Hematopoietic multipotent progenitor cell treated with erythropoietin and hydrocortisone succinate and interleukin-3 and kit ligand, for 17 days (in vitro differentiated cells): ENCODE data around the gene IRX4.
"Not testable (repeated sequence)": the region's sequence is repeated elsewhere in the genome, so short reads cannot be mapped to it uniquely, and the experiment has no call there.

ENCODE experiments used
- DNase-seq: peaks from one replicate; pipeline ENCODE4 v3.0.0-alpha.2; 2015; ENCODE audit warnings: low spot score

IRX4 gene

DNA sequence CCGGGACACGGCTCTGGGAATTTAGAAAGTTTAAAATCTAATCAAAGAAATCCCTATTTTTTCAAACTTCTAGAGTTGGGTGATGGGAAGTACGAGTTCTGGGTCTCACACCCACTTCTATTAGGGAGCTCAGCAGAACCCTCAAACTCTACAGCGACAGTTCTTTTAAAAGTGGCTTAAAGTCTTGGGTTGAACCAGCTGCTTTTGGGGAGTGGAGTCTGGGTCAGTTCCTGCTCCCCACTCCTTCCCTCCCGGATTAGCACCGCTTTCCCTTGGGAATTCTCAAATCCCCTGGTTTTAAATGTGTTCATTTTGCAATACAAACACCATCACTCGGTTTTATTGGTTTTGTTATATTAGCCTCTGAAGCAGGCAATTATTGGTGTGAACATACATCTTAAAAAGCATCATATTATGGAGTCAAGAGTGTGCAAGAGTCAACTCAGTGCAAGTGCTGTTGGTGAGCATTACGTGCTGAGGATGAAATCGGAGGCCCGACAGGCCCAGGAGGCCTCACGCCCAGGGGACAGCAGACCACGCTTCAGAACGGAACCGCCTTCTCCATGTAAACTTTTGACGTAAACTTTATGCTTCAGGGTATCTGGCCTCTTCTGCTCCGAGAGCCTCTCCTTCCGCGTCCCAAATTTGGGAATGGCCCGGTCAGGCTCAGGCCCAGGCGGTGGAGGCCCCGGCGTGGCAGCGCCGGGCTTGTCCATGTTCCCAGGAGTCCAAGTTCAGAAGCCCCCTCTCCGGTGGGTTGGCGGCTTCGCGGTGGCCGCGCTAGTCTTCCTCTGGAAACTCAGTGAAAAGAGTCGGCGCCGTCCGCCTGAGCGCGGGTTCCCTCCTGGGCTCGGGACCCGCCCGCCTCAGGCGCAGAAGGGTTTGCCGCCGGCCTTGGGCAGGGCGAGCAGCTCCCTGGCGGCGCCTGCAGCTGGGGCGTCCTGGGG, 5.3 kb downstream of the IRX4 start:
- no peak for DNase-seq

DNA sequence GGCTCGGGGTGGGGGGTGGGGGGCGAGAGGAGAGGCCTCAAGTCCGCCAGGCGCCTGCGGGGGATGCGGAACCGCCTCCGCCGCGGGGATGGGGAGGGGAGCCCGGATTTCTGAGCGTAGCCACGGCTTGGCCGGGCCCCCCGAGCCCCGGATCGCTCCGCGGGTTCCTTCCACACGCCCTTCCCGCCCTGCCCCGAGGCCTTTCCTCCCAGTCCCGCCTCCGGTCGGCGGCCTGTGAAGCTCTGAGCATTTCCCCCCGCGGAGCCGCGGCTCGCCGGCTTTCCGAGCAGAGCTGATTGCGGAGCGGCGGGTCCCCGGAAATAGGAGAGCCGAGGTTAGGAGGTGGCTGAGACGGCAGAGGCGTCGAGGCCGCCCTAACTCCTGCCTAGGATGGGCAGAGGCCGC, 6.1 kb downstream of the IRX4 start:
- no peak for DNase-seq

DNA sequence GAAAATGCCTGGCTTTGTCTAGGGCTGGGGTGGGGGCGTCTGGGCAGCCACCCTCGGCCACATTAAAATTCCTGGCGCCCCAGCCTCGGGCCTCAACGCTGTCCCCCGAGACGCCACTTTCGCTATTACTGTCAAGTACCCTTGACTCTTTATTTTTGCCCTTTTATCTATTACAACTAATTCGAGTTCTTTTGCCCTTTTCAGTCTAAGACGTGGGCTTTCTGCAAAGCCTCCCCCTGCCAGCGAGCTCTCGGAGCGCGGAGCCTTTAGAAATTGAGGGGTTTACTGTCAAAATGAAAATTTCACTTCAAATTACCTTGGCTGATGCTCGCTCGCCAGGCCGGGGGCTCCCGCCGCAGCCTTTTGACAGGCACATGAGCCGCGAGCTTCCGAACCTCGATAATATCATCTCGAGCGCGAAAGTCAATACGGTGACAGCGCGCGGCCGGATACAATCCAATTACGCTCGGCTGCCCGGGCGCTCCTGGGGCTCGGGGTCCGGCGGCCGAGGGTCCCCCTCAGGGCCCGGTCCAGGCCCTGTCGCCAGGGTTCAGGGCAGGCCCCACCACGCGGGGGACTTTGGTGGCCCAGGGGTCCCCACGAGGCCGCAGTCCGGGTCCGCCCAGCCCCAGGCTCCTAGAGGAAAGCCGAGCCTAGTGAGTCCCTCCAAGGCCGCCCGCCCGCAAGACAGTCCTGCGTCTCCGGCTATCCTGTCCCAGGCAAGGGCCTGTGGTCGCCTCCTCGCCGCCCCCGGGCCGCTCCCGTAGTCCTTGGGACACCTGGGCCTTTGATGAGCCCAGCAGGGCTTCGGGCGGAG, 6.7 kb downstream of the IRX4 start:
- DNase-seq = no peak

DNA sequence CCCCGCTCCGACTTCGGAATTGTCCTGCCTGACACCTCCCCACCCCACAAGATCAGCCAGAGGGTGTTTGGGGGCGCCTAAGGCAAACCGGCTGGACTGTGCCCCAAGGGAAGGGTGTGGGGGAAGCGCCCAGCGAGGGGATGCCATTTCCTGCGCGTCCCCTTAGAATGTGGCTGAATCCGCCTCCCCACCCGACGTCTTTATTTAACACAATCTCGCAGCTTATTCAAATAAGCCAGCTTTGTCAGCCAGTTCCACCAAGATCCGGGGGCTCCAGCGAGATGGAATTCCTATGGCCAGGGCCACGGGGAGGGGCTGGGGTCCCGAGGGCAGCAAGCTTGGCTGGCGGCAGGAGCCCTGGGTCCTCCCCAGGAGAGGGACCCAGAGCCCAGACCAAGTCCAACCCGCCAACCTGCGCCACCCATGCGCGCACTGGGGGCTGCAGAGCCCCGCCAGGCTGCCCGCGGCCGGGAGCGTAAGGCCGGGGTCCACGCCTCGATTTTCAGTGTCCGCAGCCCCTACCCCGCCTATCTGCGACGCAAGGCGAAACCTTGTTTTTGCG, 7.4 kb downstream of the IRX4 start:
- DNase-seq = no peak

DNA sequence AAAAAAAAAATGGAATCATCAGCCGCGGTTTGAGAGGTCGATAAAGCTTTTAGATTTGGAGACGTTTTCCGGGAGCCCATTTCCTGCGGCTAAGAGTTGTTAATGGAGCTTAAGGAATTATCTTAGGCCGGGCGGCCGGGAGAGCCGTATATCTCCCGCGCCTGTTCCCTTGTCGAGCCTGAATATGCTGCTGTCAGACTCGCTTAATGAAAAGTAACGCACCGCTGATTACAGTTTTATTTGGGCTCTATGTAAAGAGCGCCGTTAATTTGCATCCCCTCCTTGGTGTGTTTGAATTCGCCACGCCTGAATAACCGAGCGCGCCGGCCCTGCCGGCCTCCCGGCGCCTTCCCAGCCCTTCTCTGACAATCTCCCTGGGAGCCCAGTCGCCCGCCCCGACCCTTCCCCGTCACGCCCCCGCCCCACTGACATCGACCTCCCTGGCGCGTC, 7.9 kb downstream of the IRX4 start:
- DNase-seq = no peak

DNA sequence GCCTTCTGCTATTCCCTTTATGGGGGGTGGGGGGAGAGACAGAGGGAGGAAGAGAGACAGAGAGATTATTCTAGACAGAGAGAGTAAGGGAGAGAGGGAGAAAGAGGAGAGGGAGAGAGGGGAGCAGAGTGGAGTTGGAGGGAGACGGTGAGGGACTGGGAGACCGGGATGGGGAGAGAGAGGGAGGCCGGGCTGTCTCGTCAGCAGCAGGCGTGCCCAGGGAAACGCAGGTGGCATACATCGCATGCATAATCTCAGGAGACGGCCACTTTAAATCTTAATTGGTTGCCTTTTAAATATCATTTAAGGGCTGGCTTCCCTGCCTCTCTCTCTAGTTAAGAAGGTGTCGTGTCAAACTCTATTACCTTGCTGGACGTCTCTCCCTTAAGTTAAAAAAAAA, 8.4 kb downstream of the IRX4 start:
- no peak for DNase-seq

DNA sequence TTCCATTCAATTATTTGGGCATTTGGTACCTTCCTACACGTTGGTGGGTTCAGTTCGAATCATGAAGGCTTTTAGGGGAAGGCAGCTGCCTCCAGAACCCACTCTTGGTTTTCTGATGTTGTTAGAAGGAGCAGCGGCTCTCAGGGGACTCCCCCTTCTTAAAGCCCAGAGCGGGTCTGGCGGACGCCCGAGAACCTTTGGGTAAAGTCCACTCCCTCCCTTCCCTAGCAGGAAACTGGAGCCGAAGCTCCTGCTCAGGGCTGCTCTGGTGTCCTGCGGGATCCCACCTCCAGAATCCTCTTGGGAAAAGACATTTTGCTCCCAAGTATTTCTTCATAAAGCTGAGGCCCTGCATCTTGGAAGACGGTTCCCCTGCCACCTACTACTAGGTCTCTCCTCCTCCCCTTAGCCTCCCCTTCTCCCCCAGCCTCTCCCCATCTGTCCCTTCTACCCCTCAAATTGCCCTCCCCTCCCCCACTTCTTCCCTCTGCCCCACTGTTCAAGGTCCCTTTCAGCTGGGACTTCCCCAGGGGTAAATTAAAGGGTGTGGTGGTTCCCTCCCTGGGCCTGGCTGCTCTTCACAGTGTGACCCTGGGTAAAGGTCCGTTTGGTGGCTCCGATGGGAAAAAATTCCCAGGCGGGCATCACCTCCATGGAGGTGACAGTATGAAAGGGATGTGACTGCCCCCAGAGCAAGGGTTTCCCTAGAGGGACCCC, 9.3 kb downstream of the IRX4 start:
- DNase-seq = no peak

DNA sequence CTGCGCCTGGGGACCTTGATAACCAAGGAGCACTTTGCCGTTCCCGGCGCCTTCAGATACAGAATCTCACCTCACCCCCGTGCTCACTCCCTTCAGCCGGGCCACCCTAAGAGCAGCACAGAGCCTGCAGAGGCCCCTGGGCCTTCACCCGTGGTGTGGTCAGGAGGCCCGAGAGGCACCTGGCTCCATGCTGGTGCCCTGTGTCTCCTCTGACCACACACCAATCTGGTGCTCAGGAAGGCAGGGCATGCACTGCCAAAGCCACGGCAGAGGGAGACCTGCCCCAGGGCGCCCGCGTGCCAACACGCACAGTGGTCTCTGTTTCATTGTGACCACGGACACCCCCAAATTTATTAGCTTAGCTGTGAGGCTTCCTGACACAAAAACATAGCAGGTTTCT, 11.3 kb downstream of the IRX4 start:
- DNase-seq = no peak

DNA sequence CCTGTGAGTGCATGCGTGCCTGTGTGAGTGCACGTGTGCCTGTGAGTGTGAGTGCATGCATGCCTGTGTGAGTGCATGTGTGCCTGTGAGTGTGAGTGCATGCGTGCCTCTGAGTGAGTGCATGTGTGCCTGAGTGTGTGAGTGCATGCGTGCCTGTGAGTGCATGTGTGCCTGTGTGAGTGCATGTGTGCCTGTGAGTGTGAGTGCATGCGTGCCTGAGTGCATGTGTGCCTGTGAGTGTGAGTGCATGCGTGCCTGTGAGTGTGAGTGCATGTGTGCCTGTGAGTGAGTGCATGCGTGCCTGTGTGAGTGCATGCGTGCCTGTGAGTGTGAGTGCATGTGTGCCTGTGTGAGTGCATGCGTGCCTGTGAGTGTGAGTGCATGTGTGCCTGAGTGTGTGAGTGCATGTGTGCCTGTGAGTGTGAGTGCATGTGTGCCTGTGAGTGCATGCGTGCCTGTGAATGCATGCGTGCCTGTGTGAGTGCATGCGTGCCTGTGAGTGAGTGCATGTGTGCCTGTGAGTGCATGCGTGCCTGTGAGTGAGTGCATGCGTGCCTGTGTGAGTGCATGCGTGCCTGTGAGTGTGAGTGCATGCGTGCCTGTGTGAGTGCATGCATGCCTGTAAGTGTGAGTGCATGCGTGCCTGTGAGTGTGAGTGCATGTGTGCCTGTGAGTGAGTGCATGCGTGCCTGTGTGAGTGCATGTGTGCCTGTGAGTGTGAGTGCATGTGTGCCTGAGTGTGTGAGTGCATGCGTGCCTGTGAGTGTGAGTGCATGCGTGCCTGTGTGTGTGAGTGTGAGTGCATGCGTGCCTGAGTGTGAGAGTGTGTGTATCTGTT, 12.1 kb downstream of the IRX4 start:
- not testable (repeated sequence) for DNase-seq

DNA sequence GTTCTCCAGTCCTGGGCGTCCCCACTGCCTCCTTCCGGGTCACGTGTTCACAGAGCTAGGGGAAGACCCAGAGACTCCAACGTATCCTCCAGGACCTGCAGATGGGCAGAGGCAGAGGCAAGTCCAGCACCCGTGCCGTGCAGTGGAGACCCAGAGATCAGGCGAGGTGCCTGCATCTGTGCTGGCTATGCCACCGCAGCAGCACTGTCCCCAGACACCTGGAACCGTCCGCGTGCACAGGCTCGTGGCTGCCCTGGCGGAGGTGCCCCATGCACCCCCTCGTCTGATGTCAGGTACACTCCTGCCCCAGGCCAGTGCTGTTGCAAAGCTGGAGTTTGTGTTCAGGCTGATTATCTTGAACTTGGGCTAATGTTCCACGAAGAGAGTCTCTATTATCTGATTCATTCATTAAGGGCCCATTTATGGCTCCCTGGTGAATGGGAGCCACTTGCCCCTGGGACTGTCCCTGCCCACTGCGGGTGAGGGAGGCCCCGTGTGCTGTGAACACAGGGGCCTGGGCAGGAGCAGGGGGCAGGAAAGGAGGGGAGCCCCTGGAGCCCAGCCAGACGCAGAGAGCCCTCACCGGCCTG, 13.7 kb downstream of the IRX4 start:
- DNase-seq = no peak

DNA sequence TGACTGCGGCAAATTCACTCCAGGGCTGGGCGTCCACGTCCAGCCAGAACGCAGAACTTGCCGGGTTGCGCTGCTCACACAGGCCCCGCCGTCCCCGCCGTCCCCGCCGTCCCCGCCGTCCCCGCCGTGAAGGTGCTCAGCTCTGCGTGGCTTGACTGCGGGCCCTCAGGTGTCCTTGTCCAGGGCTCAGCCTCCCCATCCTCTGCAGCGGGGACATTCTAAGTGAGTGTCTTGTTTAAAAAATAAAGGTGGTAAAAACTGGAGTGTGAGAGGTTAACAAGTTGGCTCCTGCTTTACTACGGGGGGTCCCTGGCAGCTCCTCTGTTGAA, 14.9 kb downstream of the IRX4 start:
- no peak for DNase-seq

DNA sequence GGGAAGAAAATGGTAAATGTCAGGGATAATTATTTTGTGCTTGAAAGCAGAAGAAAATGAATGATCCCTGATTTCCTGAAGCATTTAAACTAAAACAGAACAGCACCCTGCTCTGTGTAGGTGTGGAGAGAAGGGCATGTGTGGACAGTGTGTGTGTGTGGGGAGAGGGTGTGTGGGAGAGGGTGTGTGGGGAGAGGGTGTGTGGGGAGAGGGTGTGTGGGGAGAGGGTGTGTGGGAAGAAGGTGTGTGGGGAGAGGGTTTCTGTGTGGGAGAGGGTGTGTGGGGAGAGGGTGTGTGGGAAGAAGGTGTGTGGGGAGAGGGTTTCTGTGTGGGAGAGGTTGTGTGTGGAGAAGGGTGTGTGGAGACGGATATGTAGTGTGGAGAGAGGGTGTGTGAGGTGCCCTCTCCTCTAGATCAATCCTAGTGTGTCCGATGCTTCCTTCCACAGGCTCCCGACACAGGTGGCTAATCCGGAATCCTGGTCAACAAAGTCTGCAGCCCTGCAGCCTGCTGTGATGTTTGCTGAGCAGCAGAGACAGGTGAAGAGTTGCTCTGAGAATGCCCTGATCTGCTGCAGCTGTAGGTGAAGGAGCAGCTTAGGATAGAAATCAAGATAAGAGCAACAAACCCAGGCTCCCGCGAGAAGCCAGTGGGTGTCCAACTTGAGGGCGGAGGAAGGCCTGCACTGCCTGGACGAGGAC, 15.5 kb downstream of the IRX4 start:
- DNase-seq = no peak

DNA sequence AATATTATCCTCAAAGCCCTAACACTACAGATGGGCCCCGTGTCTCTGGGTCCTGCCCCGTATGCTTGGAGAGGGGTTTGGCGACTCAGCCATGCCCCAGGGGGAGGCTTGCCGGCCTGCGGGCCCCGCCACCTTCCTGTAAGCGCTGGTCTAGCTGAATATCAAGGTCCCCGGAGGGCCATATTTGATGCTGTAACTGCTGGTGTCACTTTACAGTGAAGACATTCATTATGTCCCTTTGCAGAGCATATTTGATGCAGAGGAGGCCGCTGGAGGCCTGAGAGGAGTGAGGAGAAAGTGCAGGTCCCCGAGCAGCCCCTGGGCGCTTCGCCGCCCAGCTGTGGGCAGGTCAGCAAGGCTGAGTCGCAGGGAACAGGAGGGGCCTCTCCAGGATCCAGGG, 16.8 kb downstream of the IRX4 start:
- no peak for DNase-seq

DNA sequence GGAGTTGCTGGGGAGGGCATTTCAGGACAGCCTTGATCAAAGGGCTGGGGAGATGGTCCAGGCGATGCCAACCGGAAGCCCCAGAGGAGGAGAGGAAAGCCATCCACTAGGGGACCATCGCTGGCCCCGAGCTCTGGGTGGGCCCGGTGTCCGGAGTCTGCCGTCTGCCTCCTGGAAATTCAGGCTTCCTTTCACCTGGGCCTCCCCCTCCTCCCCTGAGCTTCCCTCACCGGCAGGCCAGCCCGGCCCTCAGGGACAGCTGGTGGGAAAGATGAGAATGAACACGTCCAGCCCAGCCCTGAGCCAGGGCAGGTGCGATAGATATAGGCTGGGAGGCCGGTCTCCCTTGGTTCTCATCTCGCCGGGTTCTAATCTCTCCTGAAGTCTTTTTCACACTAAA, 17.2 kb downstream of the IRX4 start:
- DNase-seq = no peak

DNA sequence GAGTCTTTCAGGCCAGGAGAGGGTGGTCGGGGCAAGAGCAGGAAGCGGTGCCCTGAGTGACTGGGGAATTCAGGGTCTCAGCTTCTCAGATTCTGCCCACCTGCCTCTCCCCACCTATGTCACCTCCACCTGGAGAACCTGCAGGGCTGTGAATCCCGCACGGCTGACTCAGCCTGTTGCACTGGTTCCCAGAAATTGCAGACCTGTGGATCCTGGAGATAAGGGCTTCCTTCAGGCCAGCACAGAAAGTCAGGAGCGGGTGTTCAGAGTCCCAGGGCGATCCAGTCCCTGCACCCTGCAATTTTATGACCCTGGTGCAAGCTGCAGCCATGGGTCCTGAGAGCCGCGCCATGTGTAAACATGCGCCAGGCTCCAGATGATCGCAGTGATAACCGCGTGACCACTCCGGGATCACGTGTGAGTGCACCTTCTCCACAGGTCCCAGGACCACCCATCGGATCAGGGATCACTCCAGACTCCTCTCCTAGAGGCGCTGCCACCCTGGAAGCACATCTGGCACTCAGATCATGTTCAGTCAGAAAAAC, 17.8 kb downstream of the IRX4 start:
- no peak for DNase-seq

DNA sequence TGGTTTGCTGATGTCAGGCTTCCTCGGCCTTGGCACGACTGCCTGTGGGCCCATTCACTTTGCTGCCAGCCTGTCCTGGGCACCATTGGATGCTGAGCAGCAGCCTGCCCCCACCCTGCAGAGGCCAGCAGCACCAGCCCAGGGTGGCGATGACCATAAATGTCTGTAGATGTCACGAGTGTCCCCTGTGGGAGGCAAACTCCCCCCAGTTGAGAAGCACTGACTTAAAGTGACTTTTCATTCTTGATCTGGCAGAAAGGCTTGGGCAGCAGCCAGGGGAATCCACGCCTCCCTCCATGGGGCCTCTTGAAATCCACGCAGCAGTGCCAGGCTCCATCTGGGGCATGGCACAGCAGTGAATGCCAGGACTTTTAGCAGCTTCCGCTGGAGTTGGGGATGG, 21.8 kb downstream of the IRX4 start:
- no peak for DNase-seq

DNA sequence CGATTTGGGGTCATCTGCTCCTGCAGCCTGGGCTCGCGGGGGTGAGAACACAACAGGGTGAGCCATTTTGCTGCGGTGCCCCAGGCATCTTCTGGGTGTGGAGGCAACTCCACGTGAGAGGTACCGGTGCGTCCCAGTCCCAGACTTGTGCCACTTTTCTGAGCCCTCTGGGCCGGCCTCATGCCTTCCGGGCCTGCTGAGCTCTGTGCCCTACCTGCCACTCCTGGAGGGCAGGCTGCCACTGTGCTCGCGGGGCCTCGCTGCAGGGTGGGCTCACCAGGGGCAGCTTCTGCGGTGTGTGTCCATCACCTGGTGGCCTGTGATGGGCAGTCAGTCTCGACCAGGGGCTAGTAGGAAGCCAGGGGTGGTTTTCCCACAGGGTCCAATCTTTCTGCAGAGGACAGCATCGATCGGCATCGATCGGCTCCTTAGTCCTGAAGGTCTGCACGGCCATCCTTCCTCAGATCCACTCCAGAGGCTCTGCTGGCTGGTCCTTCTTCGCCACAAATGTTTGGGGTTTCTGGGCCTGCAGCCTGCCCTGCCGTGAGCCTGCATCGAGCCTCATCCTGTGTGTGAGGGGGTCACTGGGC, 22.6 kb downstream of the IRX4 start:
- no peak for DNase-seq

DNA sequence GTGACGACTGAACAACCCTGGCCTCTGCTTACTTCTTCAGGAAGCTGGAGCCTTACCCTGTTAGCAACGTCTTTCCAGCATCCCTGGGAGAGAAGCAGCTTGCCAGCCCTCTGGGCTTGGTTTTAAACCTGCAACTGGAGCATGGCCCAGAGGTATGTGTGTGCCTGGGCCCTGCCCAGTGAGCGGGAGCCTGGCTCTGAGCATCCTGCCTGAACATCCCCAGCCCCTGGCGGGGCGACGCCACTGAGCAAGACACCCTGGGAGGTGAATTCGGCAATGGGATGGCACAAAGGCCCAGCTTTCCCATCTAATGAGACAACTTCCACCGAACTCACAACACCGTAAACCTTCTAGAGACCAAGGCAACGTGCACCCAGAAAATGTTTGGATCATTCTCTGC, 23.6 kb downstream of the IRX4 start:
- no peak for DNase-seq

DNA sequence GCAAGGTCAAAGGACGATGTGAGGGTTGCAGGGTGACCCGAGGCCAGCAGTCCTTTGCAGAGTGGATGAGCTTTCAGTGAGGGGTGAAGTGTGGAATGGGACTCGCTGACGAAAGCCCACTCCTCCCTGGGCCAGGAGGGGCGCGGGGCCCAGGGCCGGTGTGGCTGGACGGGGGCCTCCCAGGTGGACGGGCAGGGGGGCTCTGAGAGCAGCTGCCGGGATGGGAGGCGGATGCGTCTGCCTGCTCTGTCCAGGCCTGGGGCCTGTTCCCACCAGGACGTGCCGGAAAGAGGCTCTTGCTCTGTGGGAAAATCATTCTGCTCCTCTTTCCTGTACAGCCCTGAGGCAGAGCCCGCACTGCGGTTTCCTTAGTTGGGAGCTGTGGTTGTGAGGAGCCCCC, 24.3 kb downstream of the IRX4 start:
- DNase-seq = no peak

DNA sequence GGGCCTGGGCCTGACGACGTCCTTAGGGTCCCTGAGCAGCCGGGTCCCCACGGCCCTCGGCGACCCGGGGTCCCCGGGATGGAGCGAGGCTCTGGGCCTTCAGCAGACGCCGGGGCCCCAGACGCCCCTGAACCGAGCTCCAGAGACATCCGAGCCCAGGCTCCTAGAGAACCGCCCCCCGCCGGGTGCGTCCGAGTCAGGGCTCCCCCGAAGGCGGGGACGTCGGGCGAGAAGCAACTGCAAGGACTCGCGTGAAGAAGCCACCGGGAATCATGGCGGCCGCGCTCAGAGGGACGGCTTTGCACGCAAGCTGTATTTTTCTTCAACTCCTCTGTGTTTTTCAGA, 25.5 kb downstream of the IRX4 start:
- DNase-seq = no peak
